GM23338 (cell line): Measurements from ENCODE around the gene PPP2CA. TPM values are rescaled to one million over a fixed set of nuclear protein-coding genes. Genes with fewer than 3 reads are reported as not detected.

ENCODE experiments used
- ATAC-seq: fragments of 200-7000 bp; cut with Tn5 transposase; 3 replicates; pipeline ENCODE4 v1.9.1; 2020
- DNase-seq: peaks from one replicate; pipeline ENCODE4 v3.0.0-alpha.2; 2015; ENCODE audit warnings: low spot score
- H2AFZ ChIP-seq: fragments of 200-600 bp; sonication (generic); 2 replicates; pipeline ENCODE4 v1.8.0; 2016; ENCODE audit warnings: antibody characterized with exemption, mild to moderate bottlenecking, moderate library complexity
- H3F3A ChIP-seq: fragments of 200-600 bp; sonication (generic); replicated peaks from 2 replicates; pipeline ENCODE4 v1.8.0; 2017; ENCODE audit warnings: antibody characterized with exemption, mixed run types, low read depth
- H3K27ac ChIP-seq: fragments of 200-600 bp; sonication (generic); 2 replicates; pipeline ENCODE4 v1.6.1; 2016; ENCODE audit warnings: low read depth
- H3K27me3 ChIP-seq: fragments of 200-600 bp; sonication (generic); 2 replicates; pipeline ENCODE4 v1.8.0; 2016; ENCODE audit warnings: mild to moderate bottlenecking, mixed run types, moderate library complexity; ENCODE audit not compliant: insufficient read depth
- H3K36me3 ChIP-seq: fragments of 200-600 bp; sonication (generic); 2 replicates; pipeline ENCODE4 v1.8.0; 2016; ENCODE audit warnings: mild to moderate bottlenecking; ENCODE audit not compliant: insufficient read depth
- H3K4me1 ChIP-seq: fragments of 200-600 bp; sonication (generic); 2 replicates; pipeline ENCODE4 v1.8.0; 2016; ENCODE audit warnings: mild to moderate bottlenecking, moderate library complexity; ENCODE audit not compliant: insufficient read depth
- H3K4me2 ChIP-seq: fragments of 200-600 bp; sonication (generic); 2 replicates; pipeline ENCODE4 v1.7.1; 2017; ENCODE audit warnings: mixed run types
- H3K4me3 ChIP-seq: fragments of 200-600 bp; sonication (generic); 2 replicates; pipeline ENCODE4 v1.6.1; 2016; ENCODE audit warnings: mixed run types
- H3K79me2 ChIP-seq: fragments of 200-600 bp; sonication (generic); replicated peaks from 2 replicates; pipeline ENCODE4 v1.8.0; 2017; ENCODE audit warnings: mild to moderate bottlenecking; ENCODE audit not compliant: insufficient read depth
- H3K9me2 ChIP-seq: fragments of 200-600 bp; sonication (generic); 2 replicates; pipeline ENCODE4 v1.8.0; 2017; ENCODE audit not compliant: insufficient read depth
- H4K20me1 ChIP-seq: fragments of 200-600 bp; sonication (generic); replicated peaks from 2 replicates; pipeline ENCODE4 v1.8.0; 2017; ENCODE audit warnings: mild to moderate bottlenecking; ENCODE audit not compliant: insufficient read depth
- H3K27ac Mint-ChIP-seq: 2 replicates; pipeline ENCODE4 v1.8.0; 2020; ENCODE audit warnings: inconsistent platforms, mild to moderate bottlenecking, moderate library complexity, mixed read lengths
- H3K27me3 Mint-ChIP-seq: 3 replicates; pipeline ENCODE4 v1.8.0; 2022; ENCODE audit warnings: low read depth, mild to moderate bottlenecking, moderate library complexity, mixed read lengths, inconsistent platforms; ENCODE audit not compliant: insufficient read depth, poor library complexity
- H3K36me3 Mint-ChIP-seq: 3 replicates; pipeline ENCODE4 v1.8.0; 2021; ENCODE audit warnings: low read depth, mild to moderate bottlenecking, inconsistent platforms, moderate library complexity, mixed read lengths
- H3K4me1 Mint-ChIP-seq: 3 replicates; pipeline ENCODE4 v1.8.0; 2020; ENCODE audit warnings: mild to moderate bottlenecking, inconsistent platforms, mixed read lengths
- H3K4me3 Mint-ChIP-seq: 3 replicates; pipeline ENCODE4 v1.8.0; 2021; ENCODE audit warnings: moderate library complexity, mild to moderate bottlenecking, inconsistent platforms, mixed read lengths
- H3K9me3 Mint-ChIP-seq: 3 replicates; pipeline ENCODE4 v1.8.0; 2020; ENCODE audit warnings: moderate library complexity, mild to moderate bottlenecking, inconsistent platforms, mixed read lengths
- EZH2 ChIP-seq: fragments of 200-600 bp; sonication (generic); IDR thresholded peaks from one replicate; pipeline ENCODE4 v1.8.0; 2017; ENCODE audit warnings: antibody characterized with exemption, mild to moderate bottlenecking, low read depth; ENCODE audit not compliant: unreplicated experiment
- EZH2phosphoT487 ChIP-seq: fragments of 200-600 bp; sonication (generic); IDR thresholded peaks from one replicate; pipeline ENCODE4 v1.8.1; 2018; ENCODE audit warnings: antibody characterized with exemption; ENCODE audit not compliant: unreplicated experiment
- JUNB ChIP-seq: IDR thresholded peaks from one replicate; pipeline ENCODE4 v1.6.1; 2016; ENCODE audit warnings: antibody characterized with exemption; ENCODE audit not compliant: unreplicated experiment
- NANOG ChIP-seq: IDR thresholded peaks from 2 replicates; pipeline ENCODE4 v1.6.1; 2016; ENCODE audit warnings: antibody characterized with exemption, borderline replicate concordance
- POLR2AphosphoS5 ChIP-seq: IDR thresholded peaks from 2 replicates; pipeline ENCODE4 v1.6.1; 2016; ENCODE audit warnings: antibody characterized with exemption, low read depth
- ZNF114 ChIP-seq: fragments of 250-450 bp; sonication (Bioruptor Pico); IDR thresholded peaks from 2 replicates; pipeline ENCODE4 v1.5.0; 2020; ENCODE audit warnings: mild to moderate bottlenecking, moderate library complexity
- ZNF331 ChIP-seq: fragments of 250-450 bp; sonication (Bioruptor Pico); IDR thresholded peaks from 2 replicates; pipeline ENCODE4 v1.5.0; 2020; ENCODE audit warnings: low read depth, mild to moderate bottlenecking, moderate library complexity
- polyA plus RNA-seq: library from polyadenylated mRNA; unstranded; fragments of >200 nt; fragmentation: Nextera tagmentation; extraction: Ambion mirVana; gene quantifications from 2 replicates; pipeline ENCODE4 v1.2.1, GENCODE V29; 2016
- total RNA-seq: library from RNA; depleted of rRNA; stranded (reverse); fragments of >200 nt; shearing (Covaris generic); gene quantifications from 2 replicates; pipeline ENCODE4 v1.2.3, GENCODE V29; 2014
- TF ChIP-seq, protein P1 (sequence below), 2 experiments: fragments of 200-600 bp in 1 of 2; sonication (generic) in 1 of 2; conservative IDR thresholded peaks; 2 replicates each; pipeline versions ENCODE4 v1.5.1 to v1.6.1; 2016 to 2017; ENCODE audit warnings: antibody characterized with exemption in 2 of 2, low read depth in 2 of 2, mild to moderate bottlenecking in 2 of 2, moderate library complexity in 1 of 2
- TF ChIP-seq, protein P2 (sequence below): fragments of 250-450 bp; sonication (Bioruptor Pico); IDR thresholded peaks from 2 replicates; pipeline ENCODE4 v1.5.0; 2020; ENCODE audit warnings: mild to moderate bottlenecking, moderate library complexity

PPP2CA gene
- total and polyA plus RNA-seq, 2 experiments from 2014 or later, result 131 to 316 TPM

DNA sequence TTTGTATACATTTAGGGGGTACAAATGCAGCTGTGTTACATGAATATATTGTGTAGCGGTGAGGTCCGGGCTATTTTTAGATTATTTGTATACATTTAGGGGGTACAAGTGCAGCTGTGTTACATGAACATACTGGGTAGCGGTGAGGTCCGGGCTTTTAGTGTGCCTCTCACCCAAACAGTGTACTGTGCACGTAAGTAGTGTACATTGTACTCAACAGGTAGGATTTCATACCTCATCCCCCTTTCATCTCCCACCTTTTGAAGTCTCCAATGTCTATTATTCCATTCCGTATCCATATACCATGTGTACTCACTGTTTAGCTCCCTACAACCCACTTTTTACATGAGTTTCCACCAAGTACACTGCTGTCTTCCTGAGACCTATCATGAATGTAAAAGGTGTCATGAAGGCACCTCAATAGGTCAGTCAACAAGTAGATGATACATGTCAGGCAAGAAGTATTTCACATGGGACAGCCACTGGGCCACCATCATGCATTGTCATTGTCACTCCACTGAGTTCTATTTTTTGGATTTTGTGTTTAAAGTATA, 76.8 kb downstream of the PPP2CA start:
- H3K27me3 ChIP-seq, result no peaks in the 10 kb centered on the region
- H3K36me3 ChIP-seq, result peaks cover 20% of the 10 kb centered on the region
- peaks cover 35% of the 10 kb centered on the region for H4K20me1 ChIP-seq
- ATAC-seq, result no peak
- no peak overlapping the region for H3K4me3 ChIP-seq
- peaks cover 8% of the 10 kb centered on the region; the same call in 1 of the 2 replicates for H3F3A ChIP-seq
- no peak overlapping the region for H2AFZ ChIP-seq
- peaks cover 17% of the 10 kb centered on the region for H3K79me2 ChIP-seq
- 0 out of 2 replicates have a peak, but pooled peaks cover 6% of the 10 kb centered on the region for H3K4me1 ChIP-seq
- no peaks in the 10 kb centered on the region for H3K9me3 Mint-ChIP-seq
- no peaks in the 10 kb centered on the region for H3K9me2 ChIP-seq
- H3K4me1 Mint-ChIP-seq, result no peaks in the 10 kb centered on the region
- no peak overlapping the region for H3K27ac ChIP-seq
- no peak for DNase-seq
- H3K36me3 Mint-ChIP-seq, result peaks cover 46% of the 10 kb centered on the region
- no peak overlapping the region for H3K4me2 ChIP-seq
- no peak for TF ChIP-seq ZNF331
- no peak for TF ChIP-seq JUNB
- no peak for TF ChIP-seq EZH2
- TF ChIP-seq, protein P1, sequence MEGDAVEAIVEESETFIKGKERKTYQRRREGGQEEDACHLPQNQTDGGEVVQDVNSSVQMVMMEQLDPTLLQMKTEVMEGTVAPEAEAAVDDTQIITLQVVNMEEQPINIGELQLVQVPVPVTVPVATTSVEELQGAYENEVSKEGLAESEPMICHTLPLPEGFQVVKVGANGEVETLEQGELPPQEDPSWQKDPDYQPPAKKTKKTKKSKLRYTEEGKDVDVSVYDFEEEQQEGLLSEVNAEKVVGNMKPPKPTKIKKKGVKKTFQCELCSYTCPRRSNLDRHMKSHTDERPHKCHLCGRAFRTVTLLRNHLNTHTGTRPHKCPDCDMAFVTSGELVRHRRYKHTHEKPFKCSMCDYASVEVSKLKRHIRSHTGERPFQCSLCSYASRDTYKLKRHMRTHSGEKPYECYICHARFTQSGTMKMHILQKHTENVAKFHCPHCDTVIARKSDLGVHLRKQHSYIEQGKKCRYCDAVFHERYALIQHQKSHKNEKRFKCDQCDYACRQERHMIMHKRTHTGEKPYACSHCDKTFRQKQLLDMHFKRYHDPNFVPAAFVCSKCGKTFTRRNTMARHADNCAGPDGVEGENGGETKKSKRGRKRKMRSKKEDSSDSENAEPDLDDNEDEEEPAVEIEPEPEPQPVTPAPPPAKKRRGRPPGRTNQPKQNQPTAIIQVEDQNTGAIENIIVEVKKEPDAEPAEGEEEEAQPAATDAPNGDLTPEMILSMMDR (conservative IDR thresholded peaks at IDR 0.05; ENCODE audit: low read depth in 2 of 2), result no peak
- TF ChIP-seq EZH2phosphoT487, result no peak
- TF ChIP-seq, protein P2, sequence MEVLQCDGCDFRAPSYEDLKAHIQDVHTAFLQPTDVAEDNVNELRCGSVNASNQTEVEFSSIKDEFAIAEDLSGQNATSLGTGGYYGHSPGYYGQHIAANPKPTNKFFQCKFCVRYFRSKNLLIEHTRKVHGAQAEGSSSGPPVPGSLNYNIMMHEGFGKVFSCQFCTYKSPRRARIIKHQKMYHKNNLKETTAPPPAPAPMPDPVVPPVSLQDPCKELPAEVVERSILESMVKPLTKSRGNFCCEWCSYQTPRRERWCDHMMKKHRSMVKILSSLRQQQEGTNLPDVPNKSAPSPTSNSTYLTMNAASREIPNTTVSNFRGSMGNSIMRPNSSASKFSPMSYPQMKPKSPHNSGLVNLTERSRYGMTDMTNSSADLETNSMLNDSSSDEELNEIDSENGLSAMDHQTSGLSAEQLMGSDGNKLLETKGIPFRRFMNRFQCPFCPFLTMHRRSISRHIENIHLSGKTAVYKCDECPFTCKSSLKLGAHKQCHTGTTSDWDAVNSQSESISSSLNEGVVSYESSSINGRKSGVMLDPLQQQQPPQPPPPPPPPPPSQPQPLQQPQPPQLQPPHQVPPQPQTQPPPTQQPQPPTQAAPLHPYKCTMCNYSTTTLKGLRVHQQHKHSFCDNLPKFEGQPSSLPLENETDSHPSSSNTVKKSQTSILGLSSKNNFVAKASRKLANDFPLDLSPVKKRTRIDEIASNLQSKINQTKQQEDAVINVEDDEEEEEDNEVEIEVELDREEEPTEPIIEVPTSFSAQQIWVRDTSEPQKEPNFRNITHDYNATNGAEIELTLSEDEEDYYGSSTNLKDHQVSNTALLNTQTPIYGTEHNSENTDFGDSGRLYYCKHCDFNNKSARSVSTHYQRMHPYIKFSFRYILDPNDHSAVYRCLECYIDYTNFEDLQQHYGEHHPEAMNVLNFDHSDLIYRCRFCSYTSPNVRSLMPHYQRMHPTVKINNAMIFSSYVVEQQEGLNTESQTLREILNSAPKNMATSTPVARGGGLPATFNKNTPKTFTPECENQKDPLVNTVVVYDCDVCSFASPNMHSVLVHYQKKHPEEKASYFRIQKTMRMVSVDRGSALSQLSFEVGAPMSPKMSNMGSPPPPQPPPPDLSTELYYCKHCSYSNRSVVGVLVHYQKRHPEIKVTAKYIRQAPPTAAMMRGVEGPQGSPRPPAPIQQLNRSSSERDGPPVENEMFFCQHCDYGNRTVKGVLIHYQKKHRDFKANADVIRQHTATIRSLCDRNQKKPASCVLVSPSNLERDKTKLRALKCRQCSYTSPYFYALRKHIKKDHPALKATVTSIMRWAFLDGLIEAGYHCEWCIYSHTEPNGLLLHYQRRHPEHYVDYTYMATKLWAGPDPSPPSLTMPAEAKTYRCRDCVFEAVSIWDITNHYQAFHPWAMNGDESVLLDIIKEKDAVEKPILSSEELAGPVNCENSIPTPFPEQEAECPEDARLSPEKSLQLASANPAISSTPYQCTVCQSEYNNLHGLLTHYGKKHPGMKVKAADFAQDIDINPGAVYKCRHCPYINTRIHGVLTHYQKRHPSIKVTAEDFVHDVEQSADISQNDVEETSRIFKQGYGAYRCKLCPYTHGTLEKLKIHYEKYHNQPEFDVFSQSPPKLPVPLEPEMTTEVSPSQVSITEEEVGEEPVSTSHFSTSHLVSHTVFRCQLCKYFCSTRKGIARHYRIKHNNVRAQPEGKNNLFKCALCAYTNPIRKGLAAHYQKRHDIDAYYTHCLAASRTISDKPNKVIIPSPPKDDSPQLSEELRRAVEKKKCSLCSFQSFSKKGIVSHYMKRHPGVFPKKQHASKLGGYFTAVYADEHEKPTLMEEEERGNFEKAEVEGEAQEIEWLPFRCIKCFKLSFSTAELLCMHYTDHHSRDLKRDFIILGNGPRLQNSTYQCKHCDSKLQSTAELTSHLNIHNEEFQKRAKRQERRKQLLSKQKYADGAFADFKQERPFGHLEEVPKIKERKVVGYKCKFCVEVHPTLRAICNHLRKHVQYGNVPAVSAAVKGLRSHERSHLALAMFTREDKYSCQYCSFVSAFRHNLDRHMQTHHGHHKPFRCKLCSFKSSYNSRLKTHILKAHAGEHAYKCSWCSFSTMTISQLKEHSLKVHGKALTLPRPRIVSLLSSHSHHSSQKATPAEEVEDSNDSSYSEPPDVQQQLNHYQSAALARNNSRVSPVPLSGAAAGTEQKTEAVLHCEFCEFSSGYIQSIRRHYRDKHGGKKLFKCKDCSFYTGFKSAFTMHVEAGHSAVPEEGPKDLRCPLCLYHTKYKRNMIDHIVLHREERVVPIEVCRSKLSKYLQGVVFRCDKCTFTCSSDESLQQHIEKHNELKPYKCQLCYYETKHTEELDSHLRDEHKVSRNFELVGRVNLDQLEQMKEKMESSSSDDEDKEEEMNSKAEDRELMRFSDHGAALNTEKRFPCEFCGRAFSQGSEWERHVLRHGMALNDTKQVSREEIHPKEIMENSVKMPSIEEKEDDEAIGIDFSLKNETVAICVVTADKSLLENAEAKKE (CRISPR knock-in tag), result no peak
- no peak for TF ChIP-seq ZNF114 (CRISPR knock-in tag)
- TF ChIP-seq POLR2AphosphoS5, result no peak
- TF ChIP-seq NANOG, result no peak
- no peak overlapping the region for H3K4me3 Mint-ChIP-seq
- H3K27me3 Mint-ChIP-seq, result peaks cover 6% of the 10 kb centered on the region
- no peak overlapping the region for H3K27ac Mint-ChIP-seq
